Measurements from ENCODE around the gene HSBP1. TPM values are rescaled to one million over a fixed set of nuclear protein-coding genes. Genes with fewer than 3 reads are reported as not detected.
A peak's percentile ranks its signal among the peaks of the same experiment; 100 is the strongest.

The HSBP1 gene
- total RNA-seq, 1 donor from 2014 or later = 109 TPM

GRCh38 chr16:83808573-83809014 lies 816 bp downstream of the HSBP1 start:
- H3K4me3 Mint-ChIP-seq (ENCODE audit: low read depth) = peak overlapping the region; percentile 99
- peaks cover 40% of the 10 kb centered on the region for H3K36me3 Mint-ChIP-seq (ENCODE audit: low read depth)
- peaks cover 5% of the 10 kb centered on the region for H3K27me3 Mint-ChIP-seq (ENCODE audit: low read depth)
- intact Hi-C loops (cut with micrococcal nuclease) = loop anchor here (5.0 kb wide), 1 partner anchor 794 kb away; no protein-coding TSS in a partner anchor
- H3K4me1 Mint-ChIP-seq (ENCODE audit: low read depth) = peaks cover 26% of the 10 kb centered on the region
- no peaks in the 10 kb centered on the region for H3K9me3 Mint-ChIP-seq
- DNase-seq (ENCODE audit: low spot score) = no peak
- peak overlapping the region; percentile 94 for H3K27ac Mint-ChIP-seq

- Mint-ChIP-seq H3K36me3 (ENCODE audit: low read depth) (peaks cover 40% of the 10 kb centered on the region), H3K27ac (peak overlapping the region; percentile 94)
- intact Hi-C loops (cut with micrococcal nuclease) = loop anchor here (5.0 kb wide), 1 partner anchor 793 kb away; no protein-coding TSS in a partner anchor
These were observed 1.3 kb downstream of the HSBP1 start for GRCh38 chr16:83809092-83809491.

GRCh38 chr16:83810901-83811300 lies 3.1 kb downstream of the HSBP1 start:
- Mint-ChIP-seq H3K4me1 (ENCODE audit: low read depth) (peaks cover 26% of the 10 kb centered on the region), H3K27me3 (ENCODE audit: low read depth) (no peaks in the 10 kb centered on the region), H3K4me3 (ENCODE audit: low read depth) (peak overlapping the region; percentile 30), H3K36me3 (ENCODE audit: low read depth) (peaks cover 40% of the 10 kb centered on the region), H3K9me3 (no peaks in the 10 kb centered on the region), H3K27ac (no peak overlapping the region)
- intact Hi-C loops (cut with micrococcal nuclease) = no loop called here
- no peak for DNase-seq (ENCODE audit: low spot score)

More at GRCh38 chr16:83809092-83809491, 1.3 kb downstream of the HSBP1 start:
- peaks cover 26% of the 10 kb centered on the region for H3K4me1 Mint-ChIP-seq (ENCODE audit: low read depth)
- peak overlapping the region; percentile 99 for H3K4me3 Mint-ChIP-seq (ENCODE audit: low read depth)
- H3K27me3 Mint-ChIP-seq (ENCODE audit: low read depth) = peaks cover 2% of the 10 kb centered on the region
- no peak for DNase-seq (ENCODE audit: low spot score)
- no peaks in the 10 kb centered on the region for H3K9me3 Mint-ChIP-seq

GRCh38 chr16:83813823-83814658 lies 6.3 kb downstream of the HSBP1 start:
- Mint-ChIP-seq H3K4me1 (ENCODE audit: low read depth) (peaks cover 11% of the 10 kb centered on the region), H3K4me3 (ENCODE audit: low read depth) (no peak overlapping the region), H3K27me3 (ENCODE audit: low read depth) (peaks cover 2% of the 10 kb centered on the region), H3K27ac (no peak overlapping the region), H3K9me3 (no peaks in the 10 kb centered on the region), H3K36me3 (ENCODE audit: low read depth) (peaks cover 31% of the 10 kb centered on the region)
- DNase-seq (ENCODE audit: low spot score) = no peak
- intact Hi-C loops (cut with micrococcal nuclease) = no loop called here

- peaks cover 2% of the 10 kb centered on the region for H3K27me3 Mint-ChIP-seq (ENCODE audit: low read depth)
- H3K36me3 Mint-ChIP-seq (ENCODE audit: low read depth) = peaks cover 28% of the 10 kb centered on the region
- DNase-seq (ENCODE audit: low spot score) = no peak
- H3K27ac Mint-ChIP-seq = no peak overlapping the region
- intact Hi-C loops (cut with micrococcal nuclease) = no loop called here
- H3K4me3 Mint-ChIP-seq (ENCODE audit: low read depth) = no peak overlapping the region
- H3K4me1 Mint-ChIP-seq (ENCODE audit: low read depth) = peaks cover 8% of the 10 kb centered on the region
- no peaks in the 10 kb centered on the region for H3K9me3 Mint-ChIP-seq
These were observed 6.8 kb downstream of the HSBP1 start for GRCh38 chr16:83814659-83814985.

GRCh38 chr16:83817022-83817421 lies 9.2 kb downstream of the HSBP1 start:
- H3K4me3 Mint-ChIP-seq (ENCODE audit: low read depth) = no peak overlapping the region
- no peaks in the 10 kb centered on the region for H3K4me1 Mint-ChIP-seq (ENCODE audit: low read depth)
- DNase-seq (ENCODE audit: low spot score) = no peak
- H3K27ac Mint-ChIP-seq = no peak overlapping the region
- H3K27me3 Mint-ChIP-seq (ENCODE audit: low read depth) = peaks cover 3% of the 10 kb centered on the region
- H3K9me3 Mint-ChIP-seq = no peaks in the 10 kb centered on the region
- intact Hi-C loops (cut with micrococcal nuclease) = no loop called here
- peaks cover 10% of the 10 kb centered on the region for H3K36me3 Mint-ChIP-seq (ENCODE audit: low read depth)

GRCh38 chr16:83818276-83818675 lies 10.5 kb downstream of the HSBP1 start:
- Mint-ChIP-seq H3K4me1 (ENCODE audit: low read depth) (no peaks in the 10 kb centered on the region), H3K27ac (no peak overlapping the region), H3K4me3 (ENCODE audit: low read depth) (no peak overlapping the region), H3K36me3 (ENCODE audit: low read depth) (no peaks in the 10 kb centered on the region), H3K9me3 (no peaks in the 10 kb centered on the region), H3K27me3 (ENCODE audit: low read depth) (peaks cover 3% of the 10 kb centered on the region)
- no peak for DNase-seq (ENCODE audit: low spot score)
- intact Hi-C loops (cut with micrococcal nuclease) = no loop called here

- intact Hi-C loops (cut with micrococcal nuclease) = no loop called here
- Mint-ChIP-seq H3K4me3 (ENCODE audit: low read depth) (no peak overlapping the region), H3K27me3 (ENCODE audit: low read depth) (peaks cover 3% of the 10 kb centered on the region), H3K27ac (no peak overlapping the region), H3K36me3 (ENCODE audit: low read depth) (no peaks in the 10 kb centered on the region), H3K4me1 (ENCODE audit: low read depth) (no peaks in the 10 kb centered on the region), H3K9me3 (no peaks in the 10 kb centered on the region)
- no peak for DNase-seq (ENCODE audit: low spot score)
These were observed 11.6 kb downstream of the HSBP1 start for GRCh38 chr16:83819361-83819760.

- no peak overlapping the region for H3K4me3 Mint-ChIP-seq (ENCODE audit: low read depth)
- DNase-seq (ENCODE audit: low spot score) = peak; percentile 72
- H3K4me1 Mint-ChIP-seq (ENCODE audit: low read depth) = peaks cover 6% of the 10 kb centered on the region
- intact Hi-C loops (cut with micrococcal nuclease) = loop anchor here (1.0 to 5.0 kb wide), 3 partner anchors 10 to 241 kb away; partner anchors contain the start of gene MLYCD
- no peaks in the 10 kb centered on the region for H3K27me3 Mint-ChIP-seq (ENCODE audit: low read depth)
- no peaks in the 10 kb centered on the region for H3K36me3 Mint-ChIP-seq (ENCODE audit: low read depth)
- H3K9me3 Mint-ChIP-seq = no peaks in the 10 kb centered on the region
- H3K27ac Mint-ChIP-seq = no peak overlapping the region
These were observed 18.6 kb downstream of the HSBP1 start for GRCh38 chr16:83826146-83826913.

- no peaks in the 10 kb centered on the region for H3K36me3 Mint-ChIP-seq (ENCODE audit: low read depth)
- peaks cover 20% of the 10 kb centered on the region for H3K27me3 Mint-ChIP-seq (ENCODE audit: low read depth)
- no peaks in the 10 kb centered on the region for H3K9me3 Mint-ChIP-seq
- no peak overlapping the region for H3K4me3 Mint-ChIP-seq (ENCODE audit: low read depth)
- H3K4me1 Mint-ChIP-seq (ENCODE audit: low read depth) = peaks cover 13% of the 10 kb centered on the region
- H3K27ac Mint-ChIP-seq = no peak overlapping the region
- no peak for DNase-seq (ENCODE audit: low spot score)
- intact Hi-C loops (cut with micrococcal nuclease) = no loop called here
These were observed 22.5 kb downstream of the HSBP1 start for GRCh38 chr16:83830091-83830768.

- intact Hi-C loops (cut with micrococcal nuclease) = no loop called here
- Mint-ChIP-seq H3K27me3 (ENCODE audit: low read depth) (peaks cover 21% of the 10 kb centered on the region), H3K4me1 (ENCODE audit: low read depth) (peaks cover 18% of the 10 kb centered on the region), H3K9me3 (no peaks in the 10 kb centered on the region), H3K27ac (no peak overlapping the region), H3K36me3 (ENCODE audit: low read depth) (no peaks in the 10 kb centered on the region), H3K4me3 (ENCODE audit: low read depth) (no peak overlapping the region)
- DNase-seq (ENCODE audit: low spot score) = no peak
These were observed 23.1 kb downstream of the HSBP1 start for GRCh38 chr16:83830769-83831455.

GRCh38 chr16:83831456-83831987 lies 23.7 kb downstream of the HSBP1 start:
- DNase-seq (ENCODE audit: low spot score) = no peak
- no peaks in the 10 kb centered on the region for H3K36me3 Mint-ChIP-seq (ENCODE audit: low read depth)
- no peak overlapping the region for H3K27ac Mint-ChIP-seq
- H3K27me3 Mint-ChIP-seq (ENCODE audit: low read depth) = peaks cover 23% of the 10 kb centered on the region
- no peaks in the 10 kb centered on the region for H3K9me3 Mint-ChIP-seq
- no peak overlapping the region for H3K4me3 Mint-ChIP-seq (ENCODE audit: low read depth)
- intact Hi-C loops (cut with micrococcal nuclease) = no loop called here
- H3K4me1 Mint-ChIP-seq (ENCODE audit: low read depth) = peaks cover 21% of the 10 kb centered on the region

All from activated T-helper 2 cell treated with anti-CD3 and anti-CD28 coated beads, Interferon-gamma antibody, Interleukin-2, Interleukin-4, amounts not matched to agents 10 μg/mL and 5 μg/mL and 100 μg/mL, durations not matched to agents 14 hours and 24 hours and 36 hours (primary cell).